ENCODE data around the gene NKAPD1.
"Not testable (repeated sequence)": the region's sequence is repeated elsewhere in the genome, so short reads cannot be mapped to it uniquely, and the experiment has no call there.

Gene NKAPD1, protein sequence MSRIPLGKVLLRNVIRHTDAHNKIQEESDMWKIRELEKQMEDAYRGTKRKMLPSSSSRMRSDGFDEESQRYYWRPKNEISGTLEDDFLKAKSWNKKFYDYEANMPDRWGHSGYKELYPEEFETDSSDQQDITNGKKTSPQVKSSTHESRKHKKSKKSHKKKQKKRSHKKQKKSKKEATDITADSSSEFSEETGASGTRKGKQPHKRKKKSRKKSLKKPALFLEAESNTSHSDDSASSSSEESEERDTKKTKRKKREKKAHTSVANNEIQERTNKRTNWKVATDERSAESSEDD

DNA sequence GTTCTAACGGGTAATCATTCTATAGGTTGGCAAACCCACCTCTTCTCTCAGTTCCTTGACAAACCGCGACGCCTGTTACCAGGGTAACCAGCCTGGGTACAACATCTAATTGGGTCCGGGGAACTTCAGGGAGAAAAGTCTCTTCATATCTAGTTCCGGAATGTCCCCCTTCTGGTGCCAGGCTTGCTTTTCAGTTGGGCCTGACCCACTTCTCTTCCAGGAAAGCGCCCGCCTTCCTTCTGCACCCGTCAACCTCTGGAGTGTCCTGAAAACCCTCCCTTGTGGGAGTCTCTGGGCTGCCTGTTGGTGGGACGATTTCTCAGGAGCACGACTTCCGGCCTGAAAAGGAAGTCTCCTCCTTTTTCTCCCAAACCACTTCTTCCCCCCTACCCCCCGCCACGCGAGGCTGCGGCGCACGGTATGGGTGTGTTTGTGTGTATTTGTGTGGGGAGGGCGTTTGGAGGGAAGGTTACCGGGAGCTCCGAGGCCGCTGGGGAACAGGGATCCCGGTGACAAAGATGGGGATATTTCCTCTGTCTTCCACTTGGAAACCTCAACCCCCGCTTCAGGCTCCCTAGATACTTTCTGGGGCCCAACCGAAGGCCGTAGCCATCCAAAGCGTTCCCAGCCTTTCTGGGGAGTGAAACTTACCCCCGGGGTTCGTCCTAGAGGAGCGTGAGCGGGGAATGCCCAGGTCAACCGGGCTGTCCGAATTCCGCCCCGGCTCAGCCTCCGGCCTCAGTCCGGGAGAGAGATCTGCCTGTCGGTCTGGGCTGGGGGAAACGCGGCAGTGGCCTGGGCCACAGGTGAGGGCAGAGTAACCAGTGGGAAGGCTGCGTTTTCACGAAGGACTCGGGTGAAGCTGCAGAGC is at the start of gene NKAPD1, which contains the start of gene PIH1D2:
NKAPD1 (plus strand) TSS at position 359 of the 871 bp plus-strand sequence. CDS start 1,276 bp downstream, outside the sequence.
PIH1D2 (minus strand) TSS at position 77 of the 871 bp plus-strand sequence. CDS start 843 bp downstream, outside the sequence.
- peak; percentile 53 for DNase-seq

DNA sequence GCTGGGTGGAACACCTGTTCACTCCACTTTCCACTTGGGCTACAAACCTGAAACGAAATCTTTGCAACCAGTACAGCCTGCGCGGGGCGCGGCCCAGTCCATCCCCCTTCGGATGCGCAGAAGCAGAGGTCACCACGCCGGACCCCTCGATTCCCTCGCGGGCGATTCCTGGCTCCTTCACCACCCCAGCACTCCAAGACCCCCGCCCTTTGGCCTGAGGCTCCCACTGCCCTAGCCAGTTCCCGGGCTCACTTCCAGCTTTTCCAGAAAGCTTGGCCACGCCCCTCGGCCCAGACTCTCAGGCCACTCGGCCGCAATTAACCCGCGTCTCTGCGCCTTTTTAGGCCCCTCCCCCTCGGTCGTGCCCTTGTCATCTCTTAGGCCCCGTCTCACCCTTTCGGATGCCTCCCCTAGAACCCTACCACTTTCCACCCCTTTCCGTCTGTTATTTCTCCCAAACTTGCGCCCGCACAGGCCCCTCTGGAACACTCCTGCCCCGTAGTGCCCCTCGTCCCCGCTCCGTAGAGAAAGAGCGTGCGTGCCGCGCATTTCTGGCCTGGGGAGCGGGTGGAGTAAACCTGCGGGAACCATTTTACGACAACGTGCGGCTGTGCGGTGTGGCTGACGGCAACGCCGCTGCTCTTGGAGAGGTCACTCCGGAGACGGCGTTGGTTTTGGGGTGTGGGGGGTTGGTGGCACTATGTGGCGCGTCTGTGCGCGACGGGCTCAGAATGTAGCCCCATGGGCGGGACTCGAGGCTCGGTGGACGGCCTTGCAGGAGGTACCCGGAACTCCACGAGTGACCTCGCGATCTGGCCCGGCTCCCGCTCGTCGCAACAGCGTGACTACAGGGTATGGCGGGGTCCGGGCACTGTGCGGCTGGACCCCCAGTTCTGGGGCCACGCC is 49.1 kb upstream of the NKAPD1 start, which contains the start of gene DLAT:
DLAT (plus strand) TSS at position 636 of the 906 bp plus-strand sequence; CDS start at position 701, 65 bp downstream.
- peak; percentile 70 for DNase-seq

DNA sequence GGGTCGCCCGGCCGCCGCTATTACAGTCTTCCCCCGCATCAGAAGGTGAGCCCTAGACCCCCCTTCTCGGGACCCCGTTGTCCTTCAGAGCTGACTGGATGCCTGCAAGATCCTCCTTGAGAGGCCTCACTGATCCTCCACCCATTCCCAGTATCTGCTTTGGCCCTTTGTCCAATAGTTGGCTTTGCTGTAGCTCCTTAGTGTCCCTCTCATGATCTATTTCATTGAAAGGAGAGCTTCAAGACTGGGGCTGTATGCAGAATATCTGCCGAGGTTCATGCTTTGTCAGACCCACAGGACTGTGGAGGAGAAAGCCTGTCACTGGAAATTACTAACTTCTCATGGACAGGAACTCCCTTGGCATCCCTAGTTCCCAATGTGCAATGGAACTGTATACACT is 48.4 kb upstream of the NKAPD1 start:
- DNase-seq = no peak

DNA sequence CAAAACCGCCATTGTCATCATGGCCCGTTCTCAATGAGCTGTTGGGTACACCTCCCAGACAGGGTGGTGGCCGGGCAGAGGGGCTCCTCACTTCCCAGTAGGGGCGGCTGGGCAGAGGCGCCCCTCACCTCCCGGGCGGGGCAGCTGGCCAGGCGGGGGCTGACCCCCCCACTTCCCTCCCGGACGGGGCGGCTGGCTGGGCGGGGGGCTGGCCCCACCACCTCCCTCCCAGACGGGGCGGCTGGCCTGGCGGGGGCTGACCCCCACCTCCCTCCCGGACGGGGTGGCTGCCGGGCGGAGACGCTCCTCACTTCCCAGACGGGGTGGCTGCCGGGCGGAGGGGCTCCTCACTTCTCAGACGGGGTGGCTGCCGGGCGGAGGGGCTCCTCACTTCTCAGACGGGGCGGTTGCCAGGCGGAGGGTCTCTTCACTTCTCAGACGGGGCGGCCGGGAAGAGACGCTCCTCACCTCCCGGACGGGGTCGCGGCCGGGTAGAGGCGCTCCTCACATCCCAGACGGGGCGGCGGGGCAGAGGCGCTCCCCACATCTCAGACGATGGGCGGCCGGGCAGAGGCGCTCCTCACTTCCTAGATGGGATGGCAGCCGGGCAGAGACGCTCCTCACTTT is 47.2 kb upstream of the NKAPD1 start:
- not testable (repeated sequence) for DNase-seq

DNA sequence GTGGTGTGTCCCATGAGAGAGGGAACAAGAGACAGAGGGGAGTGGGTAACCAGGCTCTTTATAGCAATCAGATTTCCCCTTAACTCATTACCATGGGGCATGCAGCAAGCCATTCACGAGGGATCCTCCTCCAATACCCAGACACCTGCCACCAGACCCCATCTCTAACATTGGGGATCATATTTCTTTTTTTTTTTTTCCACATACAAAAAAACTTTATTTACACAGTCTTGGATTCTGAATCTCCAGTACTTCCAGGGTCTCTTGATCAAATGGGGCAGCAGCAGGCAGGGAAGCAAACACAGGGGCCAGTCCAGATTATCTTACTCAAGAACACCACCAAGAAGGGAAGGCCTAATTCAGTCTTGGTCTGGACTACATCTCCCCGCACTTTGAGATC is 44.6 kb upstream of the NKAPD1 start:
- no peak for DNase-seq

DNA sequence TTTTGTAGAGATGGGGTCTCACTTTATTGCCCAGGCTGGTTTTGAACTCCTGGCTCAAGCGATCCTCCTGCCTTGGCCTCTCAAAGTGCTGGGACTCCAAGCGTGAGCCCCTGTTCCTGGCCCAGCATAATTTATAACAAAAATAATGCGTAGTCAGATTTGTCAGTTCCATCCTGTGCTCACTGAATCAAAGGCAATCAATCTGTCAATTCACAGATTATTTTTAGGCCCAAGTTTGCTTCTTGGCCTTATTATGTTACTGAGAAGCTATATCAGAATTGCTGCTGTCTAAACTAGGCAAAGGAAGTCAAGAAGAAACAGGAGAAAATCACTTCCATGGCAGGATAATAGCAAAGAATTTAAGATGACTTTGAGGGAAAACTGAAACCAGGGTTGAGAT is 40.2 kb upstream of the NKAPD1 start:
- no peak for DNase-seq

DNA sequence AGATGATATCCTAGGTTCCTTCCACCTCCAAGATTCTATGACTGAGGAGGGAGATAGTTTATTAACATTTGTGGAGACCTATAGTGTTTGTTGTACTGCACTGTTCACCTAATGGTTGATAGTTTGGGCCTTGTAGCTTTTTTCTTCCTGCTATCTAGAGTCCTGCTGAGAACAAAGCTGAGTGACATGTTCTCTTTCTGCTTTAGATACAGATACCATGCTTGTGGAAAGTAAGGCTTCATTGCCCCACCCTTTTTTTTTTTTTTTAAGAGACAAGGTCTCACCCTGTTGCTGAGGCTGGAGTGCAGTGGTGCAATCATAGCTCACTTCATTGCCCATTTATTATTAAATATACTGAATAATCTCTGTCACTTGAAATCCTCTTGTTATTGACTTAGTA is 36.6 kb upstream of the NKAPD1 start:
- no peak for DNase-seq

DNA sequence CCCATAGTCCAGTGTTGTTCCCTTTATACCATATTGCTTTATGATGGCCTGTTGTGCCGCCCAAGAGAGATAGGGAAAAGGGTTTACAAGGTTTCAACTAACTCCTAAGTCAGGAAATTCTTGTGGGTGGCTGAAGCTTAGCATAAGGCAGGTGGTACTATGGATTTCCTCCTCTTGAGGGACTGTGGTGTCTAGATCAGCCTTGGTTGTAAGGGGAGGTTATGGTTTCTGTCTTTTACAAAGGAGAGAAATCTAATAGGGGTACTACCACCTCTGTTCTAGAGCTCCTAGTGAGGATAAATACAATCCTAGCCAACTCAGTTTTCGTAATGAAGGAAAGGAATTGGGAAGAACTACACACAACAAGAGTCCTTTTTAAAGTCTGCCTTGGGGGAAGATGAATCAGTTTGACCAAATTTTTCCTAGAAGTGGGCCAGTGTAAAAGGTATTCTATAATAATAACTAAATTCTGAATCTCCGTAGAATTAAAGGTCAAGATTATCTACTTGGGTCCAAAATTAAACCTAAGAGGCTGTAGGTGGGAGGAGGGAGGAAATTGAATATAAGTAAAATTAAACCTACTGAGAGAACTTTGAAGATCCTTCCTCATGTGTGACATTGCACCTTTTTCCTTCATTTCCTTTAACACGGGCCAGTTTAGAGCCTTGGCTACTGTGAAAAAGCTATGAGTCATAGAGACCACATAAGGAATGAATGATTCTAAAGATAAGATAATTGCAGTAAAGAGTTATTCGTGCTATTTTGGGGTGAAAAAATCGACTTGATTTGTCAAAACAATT is 31.7 kb upstream of the NKAPD1 start:
- no peak for DNase-seq

DNA sequence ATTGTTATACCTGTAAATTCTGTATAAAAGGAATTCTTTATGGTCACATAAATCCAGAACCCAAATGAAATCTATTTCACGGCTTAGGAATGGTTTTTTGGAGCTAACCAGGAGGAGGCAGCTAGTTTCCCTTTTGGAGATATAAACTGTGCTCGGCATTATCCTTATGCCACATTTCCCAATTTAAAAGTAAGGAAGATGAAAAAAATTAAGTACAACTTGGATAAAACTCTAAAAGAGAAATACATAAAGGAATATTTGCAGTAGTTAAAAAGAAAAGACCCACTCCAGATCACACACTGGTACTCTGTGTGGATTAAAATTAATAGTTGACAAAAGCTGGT is 31.2 kb upstream of the NKAPD1 start:
- no peak for DNase-seq

DNA sequence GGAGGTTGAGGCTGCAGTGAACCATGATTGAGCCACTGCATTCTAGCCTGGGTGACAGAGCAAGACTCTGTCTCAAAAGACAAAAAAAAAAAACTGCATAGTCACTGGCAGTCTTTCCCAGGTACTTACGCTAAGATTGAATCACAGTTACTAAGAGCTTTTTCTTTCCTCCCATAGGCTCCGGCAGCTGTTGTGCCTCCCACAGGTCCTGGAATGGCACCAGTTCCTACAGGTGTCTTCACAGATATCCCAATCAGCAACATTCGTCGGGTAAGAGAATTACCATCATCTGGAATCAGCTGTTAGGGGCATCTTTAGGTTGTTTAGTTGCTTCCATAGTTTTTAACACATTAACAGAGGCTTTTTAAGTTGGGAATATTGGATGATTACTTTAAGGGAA is 29.1 kb upstream of the NKAPD1 start:
- no peak for DNase-seq

DNA sequence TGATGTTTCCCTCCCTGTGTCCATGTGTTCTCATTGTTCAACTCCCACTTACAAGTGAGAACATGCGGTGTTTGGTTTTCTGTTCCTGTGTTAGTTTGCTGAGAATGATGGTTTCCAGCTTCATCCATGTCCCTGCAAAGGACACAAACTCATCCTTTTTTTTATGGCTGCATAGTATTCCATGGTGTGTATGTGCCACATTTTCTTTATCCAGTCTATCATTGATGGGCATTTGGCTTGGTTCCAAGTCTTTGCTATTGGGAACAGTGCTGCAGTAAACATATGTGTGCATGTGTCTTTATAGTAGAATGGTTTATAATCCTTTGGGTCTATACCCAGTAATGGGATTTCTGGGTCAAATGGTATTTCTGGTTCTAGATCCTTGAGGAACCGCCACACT is 27.5 kb upstream of the NKAPD1 start:
- not testable (repeated sequence) for DNase-seq

DNA sequence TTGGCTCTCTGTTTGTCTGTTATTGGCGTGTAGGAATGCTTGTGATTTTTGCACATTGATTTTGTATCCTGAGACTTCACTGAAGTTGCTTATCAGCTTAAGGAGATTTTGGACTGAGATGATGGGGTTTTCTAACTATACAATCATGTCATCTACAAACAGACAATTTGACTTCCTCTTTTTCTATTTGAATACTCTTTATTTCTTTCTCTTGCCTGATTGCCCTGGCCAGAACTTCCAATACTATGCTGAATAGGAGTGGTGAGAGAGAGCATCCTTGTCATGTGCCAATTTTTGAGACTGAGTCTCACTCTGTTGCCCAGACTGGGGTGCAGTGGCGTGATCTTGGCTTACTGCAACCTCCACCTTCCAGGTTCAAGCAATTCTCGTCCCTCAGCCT is 25.8 kb upstream of the NKAPD1 start:
- not testable (repeated sequence) for DNase-seq

DNA sequence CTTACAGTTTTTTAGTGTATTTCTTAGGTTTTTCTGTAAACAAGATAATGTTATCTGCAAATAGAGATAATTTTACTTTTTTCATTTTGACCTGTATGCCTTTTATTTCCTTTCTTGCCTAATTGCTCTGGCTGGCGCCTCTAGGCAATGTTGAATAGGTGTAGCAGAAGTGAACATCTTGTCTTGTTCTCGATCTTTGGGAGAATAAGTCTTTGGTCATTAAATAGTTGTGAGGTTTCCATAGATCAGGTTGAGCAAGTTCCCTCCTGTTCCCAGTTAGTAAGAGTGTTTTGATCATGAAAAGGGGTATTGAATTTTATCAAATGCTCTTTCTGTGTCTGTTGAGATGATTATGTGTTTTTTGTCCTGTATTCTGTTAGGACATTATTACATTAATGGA is 24.3 kb upstream of the NKAPD1 start:
- DNase-seq = no peak

DNA sequence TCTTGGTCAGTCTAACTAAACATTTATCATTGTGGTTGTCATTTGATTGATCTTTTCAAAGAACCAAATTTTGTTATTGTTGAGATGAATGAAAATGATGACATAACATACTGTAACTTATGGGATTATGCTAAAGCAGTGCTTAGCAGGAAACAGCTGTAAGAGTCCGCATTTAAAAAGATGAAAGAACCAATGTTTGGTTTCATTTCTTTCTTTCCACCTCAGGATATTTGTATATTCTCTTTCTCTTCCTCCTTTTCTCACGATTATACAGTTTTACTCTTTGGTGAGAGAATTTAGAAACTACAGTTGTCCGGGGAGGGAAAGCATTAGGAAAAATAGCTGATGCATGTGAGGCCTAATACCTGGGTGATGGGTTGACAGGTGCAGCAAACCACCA is 23.4 kb upstream of the NKAPD1 start:
- DNase-seq = no peak

DNA sequence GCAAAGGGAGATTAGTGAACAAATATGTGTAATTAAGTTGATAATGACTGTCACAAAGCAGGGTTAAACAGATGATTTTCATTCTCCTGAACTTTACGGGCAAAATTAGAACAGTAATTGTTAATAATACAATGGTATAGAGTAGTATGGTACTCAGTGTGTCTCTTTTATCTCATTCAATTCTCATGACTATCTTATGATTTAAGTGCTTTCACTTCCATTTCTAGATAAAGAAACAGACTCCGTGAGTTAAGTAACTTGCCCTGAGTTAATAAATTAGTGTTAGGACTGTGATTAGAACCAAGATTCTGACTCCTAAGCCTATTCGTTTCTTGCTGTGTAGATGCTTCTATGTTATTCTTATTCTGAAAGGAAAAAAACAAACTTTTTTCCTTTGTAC is 22.3 kb upstream of the NKAPD1 start:
- no peak for DNase-seq

DNA sequence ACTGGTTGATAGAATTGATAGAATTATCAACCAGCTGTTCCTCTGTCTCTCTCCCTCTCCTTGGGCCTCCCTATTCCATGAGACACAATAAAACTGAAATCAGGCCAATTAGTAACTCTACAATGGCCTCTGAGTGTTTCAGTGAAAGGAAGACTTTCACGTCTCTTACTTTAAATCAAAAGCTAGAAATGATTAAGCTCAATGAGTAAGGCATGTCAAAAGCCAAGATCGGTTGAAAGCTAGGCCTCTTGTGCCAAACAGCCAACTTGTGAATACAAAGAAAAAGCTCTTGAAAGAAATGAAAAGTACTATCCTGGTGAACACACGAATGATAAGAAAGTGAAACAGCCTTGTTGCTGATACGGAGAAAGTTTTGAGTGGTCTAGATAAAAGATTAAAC is 16.9 kb upstream of the NKAPD1 start:
- no peak for DNase-seq

DNA sequence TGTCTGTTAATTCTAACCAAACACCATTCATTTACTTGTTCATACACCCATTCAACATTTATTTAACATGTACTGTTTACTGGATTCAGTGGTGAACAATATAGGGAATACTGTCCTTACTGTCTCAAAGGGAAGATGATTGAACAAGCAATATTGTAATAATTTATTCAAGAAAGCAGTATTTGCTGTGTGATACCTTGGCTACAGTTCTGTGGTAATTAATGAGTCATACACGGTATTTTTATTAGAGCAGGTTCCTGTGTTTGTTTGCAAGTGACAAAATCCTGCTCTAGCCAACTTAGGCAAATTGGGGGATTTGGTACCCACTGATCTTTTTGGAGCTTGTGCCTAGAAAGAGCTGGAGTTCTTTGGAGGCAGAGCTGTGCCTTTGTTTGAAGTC is 16.0 kb upstream of the NKAPD1 start:
- DNase-seq = no peak

DNA sequence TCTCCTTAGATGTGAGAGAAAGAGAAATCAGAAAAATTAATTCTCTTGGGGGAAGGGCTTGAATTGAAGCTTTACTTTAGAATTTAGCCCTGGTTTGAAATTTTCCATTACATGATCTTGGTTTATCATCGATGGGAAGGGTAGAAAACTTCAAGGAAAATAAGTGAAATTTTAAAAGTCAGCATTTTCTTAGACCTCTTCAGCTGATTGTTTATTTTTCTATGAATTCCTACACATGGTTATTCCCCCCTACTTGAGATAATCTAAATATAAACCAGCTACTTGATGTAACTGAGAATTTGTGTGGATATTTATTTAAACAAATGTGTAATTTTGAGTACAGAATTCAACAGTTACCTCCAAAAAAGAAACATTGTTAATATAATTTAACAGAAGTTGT is 11.2 kb upstream of the NKAPD1 start:
- DNase-seq = no peak

DNA sequence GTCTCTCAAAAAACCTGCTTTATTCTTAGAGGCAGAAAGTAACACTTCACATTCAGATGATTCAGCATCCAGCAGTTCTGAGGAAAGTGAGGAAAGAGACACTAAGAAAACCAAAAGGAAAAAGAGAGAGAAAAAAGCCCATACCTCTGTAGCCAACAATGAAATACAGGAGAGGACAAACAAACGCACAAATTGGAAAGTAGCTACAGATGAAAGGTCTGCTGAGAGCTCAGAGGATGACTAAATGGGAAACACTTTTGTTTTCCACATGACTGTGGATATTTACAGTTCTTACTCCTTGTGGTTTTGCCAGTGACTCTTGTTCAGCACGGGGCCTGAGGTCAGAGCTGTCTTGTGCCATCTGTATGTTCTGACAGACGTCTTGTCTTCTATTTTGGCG is 8.6 kb downstream of the NKAPD1 start:
- DNase-seq = no peak

DNA sequence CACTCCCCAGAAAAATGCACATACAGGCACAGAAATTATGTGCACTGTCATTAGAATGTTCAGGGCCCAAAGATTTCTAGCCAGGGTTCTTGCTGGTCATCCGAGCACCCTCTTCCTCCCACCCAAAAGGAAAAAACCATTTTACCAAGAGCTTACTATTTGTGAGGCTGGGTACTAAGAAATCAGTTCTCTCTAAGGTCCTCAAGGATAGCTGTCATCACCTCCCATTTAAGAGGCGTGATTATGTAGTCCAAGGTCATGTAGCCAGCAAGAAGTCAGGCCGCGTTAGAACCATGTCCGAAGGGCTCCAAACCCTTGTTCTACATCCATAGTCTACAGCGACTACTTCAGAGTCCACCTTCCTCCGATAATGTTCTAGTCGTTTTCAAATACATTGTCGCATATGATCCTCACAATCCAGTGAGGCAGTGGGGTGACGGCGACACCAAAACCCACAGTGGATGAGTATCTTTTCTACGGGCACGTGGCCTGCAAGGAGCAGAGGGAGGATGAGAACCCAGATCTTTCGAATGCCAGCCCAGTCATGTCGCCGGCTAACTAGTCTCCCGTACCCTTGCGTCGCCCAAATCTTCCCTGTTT is 11.8 kb downstream of the NKAPD1 start:
- DNase-seq = no peak
